ENCODE measurements around the gene GADL1.

The GADL1 gene

DNA sequence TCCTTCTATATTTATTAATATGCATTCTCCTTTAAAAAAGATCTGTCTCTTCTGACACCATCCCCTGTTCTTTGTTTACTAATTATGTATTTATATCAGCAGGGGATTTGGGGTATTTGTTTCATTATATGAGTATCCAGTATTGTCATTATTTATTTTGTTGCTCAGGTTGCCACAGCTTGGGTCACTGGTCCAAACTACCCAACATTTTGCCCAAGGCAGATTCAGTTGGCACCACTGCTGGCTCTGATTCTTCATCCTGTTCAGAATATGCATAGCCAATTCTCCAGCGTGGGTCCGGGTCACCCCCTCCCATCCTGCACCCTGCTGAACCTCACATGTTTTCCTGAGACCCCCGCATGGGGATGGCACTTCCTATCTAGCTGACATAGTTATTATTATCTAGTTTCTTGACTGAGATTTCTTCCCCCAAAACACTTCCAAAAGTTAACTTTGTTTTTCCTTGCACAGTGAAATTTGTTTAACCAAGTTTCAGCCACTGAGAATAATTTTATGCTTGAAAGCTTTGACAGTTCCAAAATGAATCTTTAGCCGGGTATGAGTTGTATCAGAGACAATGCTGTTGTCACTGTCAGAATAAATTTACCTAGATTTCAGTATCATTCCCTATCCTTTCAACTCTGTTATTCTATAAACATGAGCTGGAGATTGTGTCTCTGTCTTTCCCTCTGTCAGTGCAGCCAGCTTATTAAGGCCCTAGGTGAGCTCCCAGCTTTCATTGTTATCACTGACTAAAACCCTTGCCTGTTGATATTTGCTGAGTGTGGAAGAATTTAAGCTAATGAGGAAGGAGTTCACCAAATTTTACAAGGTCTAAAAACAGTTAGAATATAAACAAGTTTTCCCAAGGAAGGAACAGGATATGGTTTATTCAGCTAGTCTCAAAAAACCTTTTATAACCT lies 217.8 kb downstream of the GADL1 start:
- DNase-seq (ENCODE audit: low spot score), result no peak

Measured in Ammon's horn (tissue), 1 donor.